ENCODE data around the gene PYCARD.

Gene PYCARD

DNA sequence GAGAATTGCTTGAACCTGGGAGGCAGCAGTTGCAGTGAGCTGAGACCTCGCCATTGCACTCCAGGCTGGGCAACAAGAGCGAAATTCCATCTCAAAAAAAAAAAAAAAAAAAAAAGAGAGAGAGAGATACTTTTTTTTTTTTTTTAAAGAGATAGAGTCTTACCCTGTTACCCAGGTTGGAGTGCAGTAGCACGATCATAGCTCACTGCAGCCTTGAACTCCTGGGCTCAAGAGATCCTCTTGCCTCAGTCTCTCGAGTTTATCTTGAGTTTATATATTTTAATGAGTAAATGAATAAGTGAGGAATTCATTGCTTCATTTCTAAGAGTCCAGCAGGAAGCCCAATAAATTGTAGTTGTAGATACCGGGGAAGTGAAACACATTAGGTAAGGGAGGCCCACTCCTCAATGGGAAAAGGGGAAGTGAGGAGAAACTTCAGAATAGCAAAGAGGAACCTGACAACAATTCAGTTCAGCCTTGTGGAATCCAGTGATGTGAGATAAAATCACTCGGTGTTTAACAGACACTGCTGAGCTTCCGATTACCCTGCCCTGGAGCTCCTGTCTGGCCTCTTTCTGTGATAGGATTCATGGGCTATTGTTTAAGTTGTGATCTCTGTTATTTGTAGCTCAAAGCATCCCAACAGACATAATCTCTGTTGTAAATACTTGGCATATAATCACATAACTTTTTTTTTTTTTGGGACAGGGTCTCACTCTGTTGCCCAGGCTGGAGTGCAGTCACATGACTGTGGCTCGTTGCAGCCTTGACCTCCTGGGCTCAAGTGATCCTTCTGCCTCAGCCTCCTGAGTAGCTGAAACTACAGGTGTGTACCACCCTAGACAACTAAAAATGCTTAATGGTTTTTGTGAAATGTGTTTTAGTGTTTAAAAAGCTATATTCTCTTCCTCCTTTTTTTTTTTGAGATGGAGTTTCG is 41.4 kb upstream of the PYCARD start:
- Mint-ChIP-seq H3K9me3 (peaks cover 7% of the 10 kb centered on the region), H3K27ac (no peak overlapping the region), H3K36me3 (ENCODE audit: low read depth) (no peaks in the 10 kb centered on the region), H3K27me3 (ENCODE audit: low read depth, poor library complexity) (peaks cover 30% of the 10 kb centered on the region), H3K4me3 (no peak overlapping the region), H3K4me1 (peaks cover 3% of the 10 kb centered on the region)
- TF ChIP-seq, protein P1, sequence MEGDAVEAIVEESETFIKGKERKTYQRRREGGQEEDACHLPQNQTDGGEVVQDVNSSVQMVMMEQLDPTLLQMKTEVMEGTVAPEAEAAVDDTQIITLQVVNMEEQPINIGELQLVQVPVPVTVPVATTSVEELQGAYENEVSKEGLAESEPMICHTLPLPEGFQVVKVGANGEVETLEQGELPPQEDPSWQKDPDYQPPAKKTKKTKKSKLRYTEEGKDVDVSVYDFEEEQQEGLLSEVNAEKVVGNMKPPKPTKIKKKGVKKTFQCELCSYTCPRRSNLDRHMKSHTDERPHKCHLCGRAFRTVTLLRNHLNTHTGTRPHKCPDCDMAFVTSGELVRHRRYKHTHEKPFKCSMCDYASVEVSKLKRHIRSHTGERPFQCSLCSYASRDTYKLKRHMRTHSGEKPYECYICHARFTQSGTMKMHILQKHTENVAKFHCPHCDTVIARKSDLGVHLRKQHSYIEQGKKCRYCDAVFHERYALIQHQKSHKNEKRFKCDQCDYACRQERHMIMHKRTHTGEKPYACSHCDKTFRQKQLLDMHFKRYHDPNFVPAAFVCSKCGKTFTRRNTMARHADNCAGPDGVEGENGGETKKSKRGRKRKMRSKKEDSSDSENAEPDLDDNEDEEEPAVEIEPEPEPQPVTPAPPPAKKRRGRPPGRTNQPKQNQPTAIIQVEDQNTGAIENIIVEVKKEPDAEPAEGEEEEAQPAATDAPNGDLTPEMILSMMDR (IDR thresholded peaks at IDR 0.05) = no peak
- DNase-seq = no peak

DNA sequence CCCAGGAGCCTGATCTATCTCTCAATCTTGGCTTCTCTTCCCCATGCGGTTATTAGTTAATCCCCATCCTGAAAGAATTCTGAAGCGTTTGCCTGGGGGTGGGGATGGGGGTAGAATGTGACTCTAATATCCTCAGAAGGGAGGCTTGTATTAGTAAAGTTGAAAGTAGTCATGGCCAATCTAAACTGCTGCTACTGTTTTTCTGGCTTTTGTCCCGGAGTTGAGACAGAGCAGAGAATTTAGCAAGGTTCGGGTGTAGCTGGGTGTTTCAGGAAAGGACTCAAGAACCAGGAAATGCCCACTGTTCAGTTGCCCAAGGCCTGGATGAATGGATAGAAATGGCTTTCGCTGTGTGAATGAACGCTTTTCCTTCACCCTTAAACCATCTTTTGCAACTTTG is 39.6 kb upstream of the PYCARD start:
- H3K9me3 Mint-ChIP-seq = peaks cover 7% of the 10 kb centered on the region
- peaks cover 3% of the 10 kb centered on the region for H3K4me1 Mint-ChIP-seq
- no peaks in the 10 kb centered on the region for H3K36me3 Mint-ChIP-seq (ENCODE audit: low read depth)
- peaks cover 18% of the 10 kb centered on the region for H3K27me3 Mint-ChIP-seq (ENCODE audit: low read depth, poor library complexity)
- H3K27ac Mint-ChIP-seq = no peak overlapping the region
- no peak overlapping the region for H3K4me3 Mint-ChIP-seq
- no peak for DNase-seq
- TF ChIP-seq, protein P1 (IDR thresholded peaks at IDR 0.05) = no peak

DNA sequence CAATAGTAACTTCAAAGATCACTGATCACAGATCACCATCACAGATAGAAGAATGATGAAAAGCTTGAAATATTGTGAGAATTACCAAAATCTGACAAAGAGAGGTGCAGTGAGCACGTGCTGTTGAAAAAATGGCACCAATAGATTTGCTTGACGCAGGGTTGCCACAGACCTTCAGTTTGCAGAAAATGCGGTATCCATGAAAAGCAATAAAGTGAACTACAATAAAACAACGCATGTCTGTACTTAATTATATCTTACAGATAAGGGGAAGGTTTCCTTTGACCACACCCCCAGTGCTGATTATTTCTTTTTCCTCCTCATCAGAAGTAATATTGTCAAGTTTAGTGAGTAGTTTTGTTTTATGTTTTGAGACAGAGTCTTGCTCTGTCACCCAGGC is 35.5 kb upstream of the PYCARD start:
- DNase-seq = no peak
- Mint-ChIP-seq H3K27ac (no peak overlapping the region), H3K27me3 (ENCODE audit: low read depth, poor library complexity) (peaks cover 7% of the 10 kb centered on the region), H3K4me1 (no peaks in the 10 kb centered on the region), H3K4me3 (no peak overlapping the region), H3K36me3 (ENCODE audit: low read depth) (no peaks in the 10 kb centered on the region), H3K9me3 (peaks cover 19% of the 10 kb centered on the region)
- TF ChIP-seq, protein P1 (IDR thresholded peaks at IDR 0.05) = no peak

DNA sequence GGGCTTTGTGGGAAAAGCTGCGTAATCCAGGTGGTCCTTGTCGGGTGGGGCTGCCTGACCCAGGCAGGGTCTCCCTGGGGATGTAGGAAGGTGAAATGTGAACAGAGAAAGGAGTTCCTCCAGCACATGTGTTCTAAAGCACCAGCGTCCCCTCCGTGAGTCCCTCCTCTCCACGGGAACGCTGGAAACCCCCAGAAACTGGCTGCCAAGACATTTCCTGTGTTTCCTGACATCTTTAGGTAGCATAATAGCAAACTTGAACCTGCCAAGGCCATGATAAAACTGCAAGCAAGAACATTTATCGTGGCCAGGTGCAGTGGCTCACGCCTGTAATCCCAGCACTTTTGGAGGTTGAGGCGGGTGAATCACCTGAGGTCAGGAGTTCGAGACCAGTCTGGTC is 26.9 kb upstream of the PYCARD start:
- H3K4me1 Mint-ChIP-seq = peaks cover 9% of the 10 kb centered on the region
- no peaks in the 10 kb centered on the region for H3K36me3 Mint-ChIP-seq (ENCODE audit: low read depth)
- DNase-seq = no peak
- peaks cover 32% of the 10 kb centered on the region for H3K9me3 Mint-ChIP-seq
- H3K27ac Mint-ChIP-seq = no peak overlapping the region
- H3K27me3 Mint-ChIP-seq (ENCODE audit: low read depth, poor library complexity) = peaks cover 2% of the 10 kb centered on the region
- no peak overlapping the region for H3K4me3 Mint-ChIP-seq
- TF ChIP-seq, protein P1 (IDR thresholded peaks at IDR 0.05) = no peak

DNA sequence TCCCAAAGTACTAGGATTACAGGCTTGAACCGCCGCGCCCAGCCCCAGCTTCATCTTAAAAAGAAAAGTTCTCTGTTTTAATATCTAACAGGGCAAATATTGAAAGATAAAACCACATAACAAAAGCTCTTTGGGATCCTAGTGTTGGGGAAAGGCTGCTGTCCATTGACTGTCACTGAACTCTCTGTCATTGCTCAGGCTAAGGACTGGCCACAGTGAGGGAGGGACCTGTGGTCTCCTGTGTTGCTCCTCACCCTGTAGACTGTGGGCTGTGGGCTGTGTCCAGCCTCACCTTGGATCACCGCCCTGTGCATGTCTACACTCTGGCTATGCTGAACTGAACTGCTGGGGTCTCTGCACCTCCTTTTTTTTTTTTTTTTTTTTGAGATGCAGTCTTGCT is 25.6 kb upstream of the PYCARD start:
- Mint-ChIP-seq H3K36me3 (ENCODE audit: low read depth) (no peaks in the 10 kb centered on the region), H3K4me3 (no peak overlapping the region), H3K27me3 (ENCODE audit: low read depth, poor library complexity) (peaks cover 2% of the 10 kb centered on the region), H3K9me3 (peaks cover 21% of the 10 kb centered on the region), H3K27ac (no peak overlapping the region), H3K4me1 (peaks cover 9% of the 10 kb centered on the region)
- DNase-seq = no peak
- TF ChIP-seq, protein P1 (IDR thresholded peaks at IDR 0.05) = no peak

DNA sequence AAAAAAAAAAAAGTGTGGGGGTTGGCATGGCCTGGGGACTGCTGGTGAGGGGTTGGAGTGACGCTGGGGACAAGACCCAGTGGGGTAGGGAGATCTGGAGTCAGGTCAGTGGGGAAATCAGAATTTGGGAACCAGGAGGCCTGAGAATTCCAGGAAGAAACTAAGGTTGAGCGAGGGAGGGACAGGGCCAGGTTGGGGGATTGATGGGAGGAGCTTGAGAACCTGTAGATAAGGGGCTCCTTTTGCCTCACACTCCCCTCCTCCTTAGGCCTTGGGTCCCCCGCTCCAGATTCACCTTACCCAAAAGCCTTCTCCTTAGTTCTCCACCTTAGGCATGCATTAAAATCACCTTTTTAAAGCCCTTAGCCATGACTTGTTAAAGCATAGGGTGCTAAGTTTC is 22.6 kb upstream of the PYCARD start:
- TF ChIP-seq, protein P1 (IDR thresholded peaks at IDR 0.05) = no peak
- H3K4me1 Mint-ChIP-seq = peaks cover 9% of the 10 kb centered on the region
- no peak overlapping the region for H3K4me3 Mint-ChIP-seq
- DNase-seq = no peak
- H3K27me3 Mint-ChIP-seq (ENCODE audit: low read depth, poor library complexity) = peaks cover 25% of the 10 kb centered on the region
- no peaks in the 10 kb centered on the region for H3K36me3 Mint-ChIP-seq (ENCODE audit: low read depth)
- H3K27ac Mint-ChIP-seq = no peak overlapping the region
- H3K9me3 Mint-ChIP-seq = peaks cover 5% of the 10 kb centered on the region

Data from nephron progenitor cell (in vitro differentiated cells).